Measurements from ENCODE around the gene FURIN. TPM values are rescaled to one million over a fixed set of nuclear protein-coding genes. Genes with fewer than 3 reads are reported as not detected.
A peak's percentile ranks its signal among the peaks of the same experiment; 100 is the strongest.
"Not testable (repeated sequence)": the region's sequence is repeated elsewhere in the genome, so short reads cannot be mapped to it uniquely, and the experiment has no call there.

FURIN gene
- 100 to 1,000 TPM; 162 to 242 (median 189) TPM for total RNA-seq

DNA sequence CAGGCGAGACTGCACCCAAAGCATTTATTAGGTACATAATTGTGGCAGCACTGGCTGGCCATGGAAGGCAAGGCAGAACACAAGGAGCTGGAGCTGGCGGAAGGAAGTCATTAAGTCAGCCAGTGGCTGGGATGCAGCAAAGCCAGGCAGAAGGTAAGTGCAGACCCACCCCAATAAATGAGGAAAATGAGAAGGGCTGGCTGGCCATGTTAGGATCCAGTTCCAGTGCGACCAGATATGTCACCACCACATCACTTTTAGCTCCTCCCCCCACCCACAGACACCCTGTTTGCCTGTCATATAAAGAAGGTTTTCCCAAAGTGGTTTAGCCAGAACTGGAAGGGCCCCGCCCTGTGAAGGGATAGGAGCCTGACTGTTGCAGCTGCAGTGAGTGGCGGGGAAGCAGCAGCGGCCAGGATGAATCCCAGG is at the start of gene FURIN:
Gene FURIN (plus strand): TSS at position 328 of the 429 bp plus-strand sequence. CDS start 7,153 bp downstream, outside the sequence.
- no peaks in the 10 kb centered on the region for H3K36me3 Mint-ChIP-seq (ENCODE audit: insufficient read depth)
- peak within 1 kb of the TSS; percentile 57 for H3K4me3 Mint-ChIP-seq
- no peaks in the 10 kb centered on the region for H3K9me3 Mint-ChIP-seq
- ATAC-seq, result no peak
- DNase-seq, result no peak
- H3K27me3 Mint-ChIP-seq (ENCODE audit: low read depth), result no peaks in the 10 kb centered on the region
- H3K4me1 Mint-ChIP-seq (ENCODE audit: low read depth), result peaks cover 51% of the 10 kb centered on the region

DNA sequence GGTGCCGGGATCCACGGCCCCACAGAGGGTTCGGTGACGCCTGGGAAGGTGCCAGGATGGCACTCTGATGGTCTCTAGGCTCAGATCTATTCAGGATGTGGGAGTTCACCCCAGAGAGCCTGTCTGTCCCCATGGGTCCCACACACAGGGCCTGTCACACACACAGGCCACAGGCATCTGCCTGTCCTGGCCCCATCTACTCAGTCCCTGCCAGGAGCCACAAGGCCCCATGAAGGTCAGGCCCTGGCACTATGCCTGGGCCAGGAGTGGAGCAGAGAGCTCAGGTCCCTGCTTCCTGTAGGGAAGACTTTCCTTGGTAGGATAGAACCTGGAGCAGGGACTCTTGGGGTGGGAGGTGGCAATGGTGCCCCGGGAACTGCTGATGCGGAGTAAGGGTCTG is 49.0 kb upstream of the FURIN start:
- H3K36me3 Mint-ChIP-seq (ENCODE audit: insufficient read depth), result peaks cover 3% of the 10 kb centered on the region
- no peak overlapping the region for H3K4me3 Mint-ChIP-seq
- ATAC-seq, result no peak
- DNase-seq, result no peak
- H3K9me3 Mint-ChIP-seq, result no peaks in the 10 kb centered on the region
- H3K27me3 Mint-ChIP-seq (ENCODE audit: low read depth), result no peaks in the 10 kb centered on the region
- peaks cover 32% of the 10 kb centered on the region for H3K4me1 Mint-ChIP-seq (ENCODE audit: low read depth)

DNA sequence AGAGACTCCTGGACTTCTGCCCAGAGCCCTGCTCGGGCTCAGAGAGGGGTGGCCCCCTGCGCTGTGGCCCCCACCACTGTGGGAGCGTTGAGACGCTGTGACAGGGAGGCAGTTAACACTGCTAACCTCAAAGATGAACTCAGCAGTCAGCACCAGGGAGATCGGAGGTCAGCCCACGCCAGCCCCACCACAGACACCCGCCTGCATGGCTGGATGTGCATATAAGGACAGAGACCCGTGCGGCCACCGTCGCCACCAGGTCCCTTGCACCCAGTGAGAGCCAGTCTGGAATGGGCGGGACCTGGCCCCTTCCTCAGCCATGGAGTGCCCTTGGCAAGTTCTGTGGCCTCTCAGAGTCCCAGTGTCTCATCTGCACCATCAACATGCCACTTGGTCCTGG is 48.5 kb upstream of the FURIN start:
- H3K4me3 Mint-ChIP-seq, result no peak overlapping the region
- H3K27me3 Mint-ChIP-seq (ENCODE audit: low read depth), result no peaks in the 10 kb centered on the region
- DNase-seq (no peak), ATAC-seq (peak; percentile 21 to 34)
- no peaks in the 10 kb centered on the region for H3K9me3 Mint-ChIP-seq
- peaks cover 27% of the 10 kb centered on the region for H3K4me1 Mint-ChIP-seq (ENCODE audit: low read depth)
- peaks cover 3% of the 10 kb centered on the region for H3K36me3 Mint-ChIP-seq (ENCODE audit: insufficient read depth)

DNA sequence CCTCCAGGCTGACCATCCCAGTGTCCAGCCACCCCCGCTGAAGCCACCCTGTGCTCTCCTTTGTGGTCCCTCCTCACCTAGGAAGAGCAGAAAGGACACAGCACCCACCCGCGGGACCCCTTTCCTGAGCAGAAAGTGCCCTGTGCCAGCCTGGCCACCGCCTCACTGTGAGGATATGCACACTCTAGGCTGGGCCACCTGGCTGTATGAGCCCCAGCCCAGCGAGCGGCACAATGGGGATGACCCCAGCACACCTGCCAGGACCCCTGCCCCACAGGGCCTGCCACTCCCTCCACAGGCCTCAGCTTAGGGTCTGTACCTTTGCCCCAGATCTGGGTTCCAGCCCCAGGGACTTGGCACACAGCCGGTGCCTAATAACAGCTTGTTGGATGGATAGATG is 47.9 kb upstream of the FURIN start:
- Mint-ChIP-seq H3K27me3 (ENCODE audit: low read depth) (no peaks in the 10 kb centered on the region), H3K9me3 (no peaks in the 10 kb centered on the region), H3K4me1 (ENCODE audit: low read depth) (peaks cover 21% of the 10 kb centered on the region), H3K36me3 (ENCODE audit: insufficient read depth) (peaks cover 1% of the 10 kb centered on the region), H3K4me3 (no peak overlapping the region)
- DNase-seq (no peak), ATAC-seq (no peak)

- no peak for DNase-seq
- ATAC-seq, result no peak
- no peak overlapping the region for H3K4me3 Mint-ChIP-seq
- peaks cover 13% of the 10 kb centered on the region for H3K4me1 Mint-ChIP-seq (ENCODE audit: low read depth)
- H3K27me3 Mint-ChIP-seq (ENCODE audit: low read depth), result no peaks in the 10 kb centered on the region
- no peaks in the 10 kb centered on the region for H3K9me3 Mint-ChIP-seq
- no peaks in the 10 kb centered on the region for H3K36me3 Mint-ChIP-seq (ENCODE audit: insufficient read depth)
These were observed 46.0 kb upstream of the FURIN start for GRCh38 chr15:90822204-90822955.

- ATAC-seq (no peak), DNase-seq (no peak)
- Mint-ChIP-seq H3K4me1 (ENCODE audit: low read depth) (peaks cover 6% of the 10 kb centered on the region), H3K9me3 (no peaks in the 10 kb centered on the region), H3K36me3 (ENCODE audit: insufficient read depth) (no peaks in the 10 kb centered on the region), H3K27me3 (ENCODE audit: low read depth) (no peaks in the 10 kb centered on the region), H3K4me3 (no peak overlapping the region)
These were observed 44.9 kb upstream of the FURIN start for GRCh38 chr15:90823455-90823974.

- not testable (repeated sequence) for DNase-seq; ATAC-seq; H3K27me3 Mint-ChIP-seq (ENCODE audit: low read depth); H3K9me3 Mint-ChIP-seq; H3K4me3 Mint-ChIP-seq; H3K36me3 Mint-ChIP-seq (ENCODE audit: insufficient read depth)
- H3K4me1 Mint-ChIP-seq (ENCODE audit: low read depth), result peaks cover 12% of the 10 kb centered on the region
These were observed 43.1 kb upstream of the FURIN start for GRCh38 chr15:90825115-90825899.

GRCh38 chr15:90826206-90826885 is 42.0 kb upstream of the FURIN start:
- not testable (repeated sequence) for H3K9me3 Mint-ChIP-seq; H3K4me3 Mint-ChIP-seq; H3K36me3 Mint-ChIP-seq (ENCODE audit: insufficient read depth); ATAC-seq; DNase-seq; H3K27me3 Mint-ChIP-seq (ENCODE audit: low read depth)
- H3K4me1 Mint-ChIP-seq (ENCODE audit: low read depth), result peaks cover 20% of the 10 kb centered on the region

DNA sequence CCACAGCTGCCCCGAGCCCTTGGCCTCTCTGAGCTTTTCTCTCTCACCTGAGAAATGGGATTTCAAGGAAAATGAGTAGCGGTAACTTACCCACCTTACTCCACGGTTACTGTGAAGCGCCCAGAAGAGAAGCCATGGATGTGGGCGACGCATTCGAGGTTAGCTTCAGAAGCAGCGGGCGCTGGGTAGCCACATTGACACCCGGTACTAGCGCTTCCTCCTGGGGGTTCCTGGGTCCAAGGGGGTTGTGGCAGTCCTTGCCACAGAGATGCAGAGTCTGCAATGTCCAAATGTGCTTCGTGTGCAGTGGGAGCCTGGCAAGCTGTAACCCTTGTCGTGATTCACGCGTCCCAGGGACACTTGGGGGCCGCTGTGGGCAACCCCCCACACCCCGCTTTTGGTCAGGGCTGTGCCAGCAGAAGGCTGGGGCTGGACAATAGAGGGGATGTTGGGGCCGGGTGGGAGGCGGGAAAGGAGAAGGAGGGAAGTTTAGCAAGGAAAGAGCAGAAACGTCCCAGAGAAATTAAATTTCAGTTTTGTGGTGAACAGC is 41.4 kb upstream of the FURIN start:
- no peaks in the 10 kb centered on the region for H3K9me3 Mint-ChIP-seq
- peaks cover 20% of the 10 kb centered on the region for H3K4me1 Mint-ChIP-seq (ENCODE audit: low read depth)
- H3K27me3 Mint-ChIP-seq (ENCODE audit: low read depth), result peaks cover 3% of the 10 kb centered on the region
- no peak for ATAC-seq
- no peak for DNase-seq
- H3K4me3 Mint-ChIP-seq, result no peak overlapping the region
- H3K36me3 Mint-ChIP-seq (ENCODE audit: insufficient read depth), result no peaks in the 10 kb centered on the region

- H3K9me3 Mint-ChIP-seq, result no peaks in the 10 kb centered on the region
- peaks cover 20% of the 10 kb centered on the region for H3K4me1 Mint-ChIP-seq (ENCODE audit: low read depth)
- no peak for ATAC-seq
- peaks cover 3% of the 10 kb centered on the region for H3K27me3 Mint-ChIP-seq (ENCODE audit: low read depth)
- no peak for DNase-seq
- no peak overlapping the region for H3K4me3 Mint-ChIP-seq
- H3K36me3 Mint-ChIP-seq (ENCODE audit: insufficient read depth), result no peaks in the 10 kb centered on the region
These were observed 40.3 kb upstream of the FURIN start for GRCh38 chr15:90828111-90828510.

GRCh38 chr15:90829126-90829525 is 39.3 kb upstream of the FURIN start:
- Mint-ChIP-seq H3K9me3 (no peaks in the 10 kb centered on the region), H3K27me3 (ENCODE audit: low read depth) (peaks cover 3% of the 10 kb centered on the region), H3K4me1 (ENCODE audit: low read depth) (peaks cover 23% of the 10 kb centered on the region), H3K36me3 (ENCODE audit: insufficient read depth) (no peaks in the 10 kb centered on the region), H3K4me3 (no peak overlapping the region)
- DNase-seq (no peak), ATAC-seq (no peak)

DNA sequence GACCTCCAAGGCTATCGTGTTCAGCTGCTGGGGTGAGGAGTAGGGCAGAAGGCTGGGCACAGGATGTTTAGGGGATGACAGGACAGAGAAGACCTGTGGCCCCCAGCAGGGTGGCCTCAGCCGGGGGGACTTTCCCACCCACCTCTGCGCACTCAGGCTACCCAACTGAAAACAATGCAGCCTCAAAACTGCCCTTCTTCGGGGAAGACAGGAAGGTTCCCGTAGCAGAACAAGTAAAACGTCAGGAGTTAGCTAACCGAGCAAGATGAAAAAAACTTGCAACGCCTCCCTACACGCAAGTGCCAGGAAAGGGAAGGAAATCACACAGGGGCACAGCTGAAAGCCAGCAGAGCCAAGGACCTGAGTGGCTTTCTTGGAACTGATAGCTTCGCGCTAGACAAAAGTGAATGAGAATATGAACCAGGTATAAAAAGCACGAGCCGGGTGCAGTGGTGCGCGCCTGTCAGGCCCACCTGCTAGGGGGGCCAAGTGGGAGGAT is 38.4 kb upstream of the FURIN start:
- DNase-seq (no peak), ATAC-seq (peak; percentile 84 to 89)
- peak overlapping the region; percentile 63 for H3K4me3 Mint-ChIP-seq
- peaks cover 23% of the 10 kb centered on the region for H3K4me1 Mint-ChIP-seq (ENCODE audit: low read depth)
- H3K27me3 Mint-ChIP-seq (ENCODE audit: low read depth), result peaks cover 3% of the 10 kb centered on the region
- H3K9me3 Mint-ChIP-seq, result no peaks in the 10 kb centered on the region
- H3K36me3 Mint-ChIP-seq (ENCODE audit: insufficient read depth), result no peaks in the 10 kb centered on the region

GRCh38 chr15:90834626-90835025 is 33.8 kb upstream of the FURIN start:
- DNase-seq (no peak), ATAC-seq (no peak)
- H3K9me3 Mint-ChIP-seq, result no peaks in the 10 kb centered on the region
- H3K4me1 Mint-ChIP-seq (ENCODE audit: low read depth), result peaks cover 48% of the 10 kb centered on the region
- H3K4me3 Mint-ChIP-seq, result no peak overlapping the region
- peaks cover 3% of the 10 kb centered on the region for H3K27me3 Mint-ChIP-seq (ENCODE audit: low read depth)
- no peaks in the 10 kb centered on the region for H3K36me3 Mint-ChIP-seq (ENCODE audit: insufficient read depth)

DNA sequence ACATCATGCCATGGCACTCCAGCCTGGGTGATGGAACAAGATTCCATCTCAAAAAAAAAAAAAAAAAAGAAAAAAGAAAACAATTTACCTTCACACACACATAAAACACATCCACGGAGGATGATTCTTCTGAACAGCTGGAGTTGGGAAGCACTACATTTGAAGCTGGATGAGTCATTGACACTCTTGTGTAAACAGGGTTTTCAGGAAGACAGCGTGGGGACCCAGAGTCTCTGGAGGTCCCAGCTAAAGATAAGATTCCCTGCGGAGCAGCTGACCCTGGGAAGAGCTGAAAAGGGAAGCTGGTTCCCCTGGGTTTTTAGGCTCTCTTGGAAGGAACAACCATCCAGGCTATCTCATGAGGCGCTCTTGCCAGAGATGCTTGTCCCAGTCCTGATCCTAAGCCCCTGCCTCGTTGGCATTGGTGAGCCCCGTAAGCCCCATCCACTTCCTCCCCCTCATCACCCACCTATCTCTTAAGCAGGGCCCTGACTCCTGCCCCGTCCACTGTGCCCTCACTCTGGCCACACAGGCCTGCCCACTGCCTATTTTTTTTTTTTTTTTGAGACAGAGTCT is 32.0 kb upstream of the FURIN start:
- H3K36me3 Mint-ChIP-seq (ENCODE audit: insufficient read depth), result no peaks in the 10 kb centered on the region
- ATAC-seq, result no peak
- H3K4me1 Mint-ChIP-seq (ENCODE audit: low read depth), result peaks cover 42% of the 10 kb centered on the region
- no peaks in the 10 kb centered on the region for H3K27me3 Mint-ChIP-seq (ENCODE audit: low read depth)
- H3K4me3 Mint-ChIP-seq, result no peak overlapping the region
- DNase-seq, result no peak
- no peaks in the 10 kb centered on the region for H3K9me3 Mint-ChIP-seq
